HG02943 (cell line): ENCODE results near the gene NEDD8.
A peak's percentile ranks its signal among the peaks of the same experiment; 100 is the strongest.
"Not testable (repeated sequence)": the region's sequence is repeated elsewhere in the genome, so short reads cannot be mapped to it uniquely, and the experiment has no call there.

Experiments used
- ATAC-seq: cut with Tn5 transposase; IDR thresholded peaks from one replicate; pipeline ENCODE4 v1.9.1; 2021; ENCODE audit warnings: mild to moderate bottlenecking, low read depth, moderate library complexity; ENCODE audit not compliant: unreplicated experiment

The NEDD8 gene

DNA sequence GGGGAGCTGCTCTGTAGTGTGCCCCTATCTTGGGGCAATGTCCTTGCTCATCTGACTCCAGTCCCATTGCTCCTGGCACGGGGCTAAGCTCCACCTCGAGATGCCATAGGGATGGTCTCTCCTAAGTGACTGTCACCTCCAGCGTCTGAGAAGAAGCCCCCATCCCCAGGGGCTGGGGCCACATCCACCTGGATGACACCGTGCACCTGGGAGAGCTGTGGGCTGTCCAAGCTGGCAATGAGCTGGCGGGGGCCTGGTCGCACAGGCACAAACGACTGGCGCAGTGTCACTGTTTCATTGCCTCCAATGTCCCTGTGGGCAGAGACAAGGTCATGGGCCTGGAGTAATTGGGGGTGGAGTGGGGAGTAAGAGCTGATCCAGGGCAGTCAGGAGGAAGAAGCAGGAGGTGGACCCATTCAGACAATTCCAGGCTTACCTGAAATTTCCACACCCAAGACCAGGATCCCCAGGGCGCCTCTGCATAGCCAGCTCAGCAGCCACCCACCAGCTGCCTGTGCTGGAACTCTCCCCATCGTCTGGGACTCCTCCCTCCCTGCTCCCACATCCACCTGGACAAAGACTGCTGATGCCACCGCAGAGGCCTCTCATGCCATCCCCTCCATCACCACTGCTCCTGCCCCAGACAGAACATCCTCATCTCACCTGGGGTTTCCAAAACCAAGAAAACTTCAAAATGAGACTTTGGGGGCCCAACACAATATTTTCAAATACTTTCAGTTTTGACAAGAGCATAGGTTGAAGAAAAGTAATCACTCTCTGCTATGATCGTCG, 17.3 kb upstream of the NEDD8 start:
- ATAC-seq: no peak

DNA sequence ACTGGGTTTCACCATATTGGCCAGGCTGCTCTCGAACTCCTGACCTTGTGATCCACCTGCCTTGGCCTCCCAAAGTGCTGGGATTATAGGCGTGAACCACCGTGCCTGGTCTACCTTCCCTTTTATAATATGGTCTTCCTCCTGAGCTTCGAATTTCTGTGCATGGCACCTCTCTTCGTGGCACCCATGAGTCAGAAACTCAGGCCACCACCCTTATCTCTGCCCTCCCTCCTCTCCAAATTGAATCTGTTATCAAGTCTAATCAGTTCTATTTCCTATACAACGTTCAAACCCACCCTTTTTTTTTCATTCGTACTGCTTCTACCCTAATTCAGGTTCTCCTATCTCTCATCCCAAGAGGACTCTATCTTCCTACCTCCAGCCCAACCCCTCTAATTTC, 15.3 kb upstream of the NEDD8 start:
- no peak for ATAC-seq

DNA sequence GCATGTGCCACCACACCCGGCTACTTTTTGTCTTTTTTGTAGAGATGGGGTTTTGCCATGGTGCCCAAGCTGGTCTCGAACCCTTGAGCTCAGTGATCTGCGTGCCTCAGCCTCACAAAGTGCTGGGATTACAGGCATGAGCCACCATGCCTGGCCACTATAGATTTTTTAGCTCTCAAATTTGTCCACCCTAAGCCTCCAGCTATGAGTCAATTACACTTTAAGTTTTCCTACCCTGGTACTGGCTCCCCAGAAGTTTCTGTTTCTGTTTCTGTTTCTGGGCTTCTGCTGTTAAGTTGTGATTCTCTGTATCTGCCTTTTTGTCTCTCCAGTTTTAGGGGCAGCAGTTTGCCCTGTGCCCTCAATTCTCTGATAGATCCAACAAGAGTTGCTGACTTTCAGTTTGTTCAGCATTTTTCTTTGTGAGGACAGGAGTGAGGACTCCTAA, 14.6 kb upstream of the NEDD8 start:
- no peak for ATAC-seq

DNA sequence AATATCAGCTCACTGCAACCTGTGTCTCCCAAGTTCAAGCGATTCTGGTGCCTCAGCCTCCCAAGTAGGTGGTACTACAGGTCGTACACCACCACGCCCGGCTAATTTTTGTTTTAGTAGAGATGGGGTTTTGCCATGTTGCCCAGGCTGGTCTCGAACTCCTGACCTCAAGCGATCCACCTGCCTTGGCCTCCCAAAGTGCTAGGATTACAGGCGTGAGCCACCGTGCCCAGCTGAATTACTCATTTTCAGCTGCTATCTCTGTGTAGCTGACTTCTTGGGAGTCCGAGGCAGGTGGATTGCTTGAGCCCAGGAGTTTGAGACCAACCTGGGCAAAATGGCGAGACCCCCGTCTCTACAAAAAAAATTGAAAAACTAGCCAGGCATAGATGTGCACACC, 13.2 kb upstream of the NEDD8 start:
- ATAC-seq: not testable (repeated sequence)

DNA sequence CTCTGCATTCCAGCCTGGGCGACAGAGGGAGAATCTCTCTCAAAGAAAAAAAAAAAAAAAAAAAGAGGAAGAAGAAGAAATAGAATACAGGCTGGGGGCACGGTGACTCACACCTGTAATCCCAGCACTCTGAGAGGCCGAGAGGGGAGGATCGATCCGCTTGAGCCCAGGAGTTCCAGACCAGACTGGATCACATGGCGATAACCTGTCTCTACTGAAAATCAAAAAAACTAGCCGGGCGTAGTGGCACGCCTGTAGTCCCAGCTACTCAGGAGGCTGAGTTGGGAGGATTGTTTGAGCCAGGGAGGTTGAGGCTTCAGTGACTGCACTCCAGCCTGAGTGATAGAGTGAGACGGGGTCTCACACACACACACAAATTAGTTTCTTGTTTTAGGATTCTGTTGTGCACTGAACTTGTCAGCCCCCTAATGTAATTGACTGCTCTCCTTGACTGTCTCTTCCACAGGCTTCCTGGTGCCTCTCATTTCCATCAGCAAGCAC, 11.2 kb upstream of the NEDD8 start:
- ATAC-seq: no peak

DNA sequence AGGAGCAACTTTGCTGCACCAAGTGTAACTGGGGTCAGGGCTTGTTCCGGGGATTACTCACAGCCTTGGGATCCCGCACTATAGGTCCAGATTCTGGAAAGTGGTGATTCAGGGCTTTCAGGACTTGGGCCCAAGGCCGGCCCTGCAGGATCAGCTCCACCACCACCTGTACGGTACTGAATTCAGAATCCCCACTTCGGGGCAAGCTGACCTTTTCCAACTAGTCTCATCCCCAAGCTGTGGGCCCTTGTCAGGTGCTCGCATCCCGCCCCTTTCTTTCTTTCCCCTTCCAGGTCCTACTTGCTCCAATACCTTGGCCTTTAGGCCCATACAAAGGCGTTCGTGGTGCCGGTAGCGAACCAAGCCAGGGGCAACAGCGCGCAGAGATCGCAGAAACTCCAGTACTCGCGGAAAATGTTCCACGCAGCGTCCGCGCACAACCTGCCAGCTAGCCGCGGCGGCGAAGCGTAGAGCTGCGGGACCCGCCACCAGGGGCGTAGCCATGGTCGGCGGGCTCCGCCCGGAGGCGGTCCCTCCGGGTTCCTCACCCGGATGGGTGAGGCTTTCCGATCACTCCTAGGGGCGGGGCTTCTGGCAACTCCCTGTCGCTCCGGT, 9.8 kb upstream of the NEDD8 start:
- peak; percentile 79 for ATAC-seq

DNA sequence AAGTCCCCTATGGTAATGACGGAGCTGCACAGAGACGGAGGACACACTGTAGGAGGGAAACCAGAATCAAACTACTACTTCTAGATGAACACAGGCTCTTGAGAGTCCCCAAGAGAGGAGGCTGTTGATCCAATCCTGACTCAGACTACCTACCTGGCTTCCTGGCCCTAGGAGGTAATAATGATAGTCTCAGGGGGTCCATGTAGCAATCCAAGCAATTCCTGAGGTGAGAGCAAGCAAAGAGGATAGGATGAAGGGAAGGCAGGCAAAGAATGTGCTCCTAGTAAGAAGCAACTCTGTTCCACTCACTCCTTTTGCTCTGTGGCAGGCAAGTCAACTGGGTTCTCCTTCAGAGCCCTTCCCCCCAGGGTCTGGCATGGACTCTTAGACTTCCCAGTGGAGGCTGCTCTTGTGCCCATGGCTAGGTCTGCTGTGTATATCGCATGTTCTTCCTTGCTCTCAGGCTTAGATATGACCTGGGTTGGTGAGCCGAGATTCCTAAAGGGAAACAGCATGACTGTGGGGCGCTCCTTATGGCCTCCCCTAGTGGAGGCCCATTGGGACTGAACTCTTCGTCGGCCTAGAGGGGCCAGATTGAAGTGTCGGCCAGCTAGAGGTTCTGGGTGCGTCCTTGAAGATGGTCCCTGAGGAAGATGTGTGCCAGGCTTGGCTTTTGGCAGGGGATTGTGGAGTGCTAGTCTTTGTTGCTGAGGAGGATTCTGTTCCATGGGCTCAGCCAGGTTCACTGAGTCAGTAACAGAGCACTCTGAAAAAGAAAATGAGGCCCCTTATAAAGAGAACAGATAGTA, 8.1 kb upstream of the NEDD8 start:
- no peak for ATAC-seq

DNA sequence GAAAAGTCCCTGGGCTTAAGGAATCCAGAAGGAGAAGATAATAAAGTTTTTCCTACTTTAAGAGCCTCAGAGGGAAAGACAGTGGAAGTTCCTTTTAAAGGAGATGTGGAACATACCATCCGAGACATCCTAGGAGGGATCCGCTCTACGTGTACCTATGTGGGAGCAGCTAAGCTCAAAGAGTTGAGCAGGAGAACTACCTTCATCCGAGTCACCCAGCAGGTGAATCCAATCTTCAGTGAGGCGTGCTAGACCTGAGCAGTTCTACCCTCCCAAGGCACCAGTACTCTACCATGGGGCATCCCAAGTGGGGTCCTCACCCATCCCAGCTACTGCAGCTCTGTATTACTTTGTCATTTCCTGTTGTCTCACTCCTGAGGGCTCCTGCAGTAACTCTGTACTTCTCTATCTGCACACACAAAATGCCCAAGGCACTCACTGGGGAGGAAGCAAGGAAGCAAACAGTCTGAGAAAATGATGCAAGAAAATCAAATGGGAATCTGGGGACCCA, 6.4 kb upstream of the NEDD8 start:
- no peak for ATAC-seq

DNA sequence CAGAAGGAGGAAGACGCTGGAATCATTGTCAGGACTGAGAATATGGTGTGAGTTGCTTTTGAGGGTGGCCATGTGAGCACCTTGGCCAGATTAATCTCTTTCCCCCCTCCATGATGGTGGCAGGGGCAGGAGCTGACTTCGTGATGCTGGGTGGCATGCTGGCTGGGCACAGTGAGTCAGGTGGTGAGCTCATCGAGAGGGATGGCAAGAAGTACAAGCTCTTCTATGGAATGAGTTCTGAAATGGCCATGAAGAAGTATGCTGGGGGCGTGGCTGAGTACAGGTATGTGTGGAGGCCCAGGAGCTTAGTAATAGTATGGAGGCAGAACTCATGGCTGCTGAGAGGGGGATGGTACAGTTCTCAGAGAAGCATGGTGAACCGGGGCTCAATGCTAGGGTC, 6.0 kb upstream of the NEDD8 start:
- no peak for ATAC-seq

DNA sequence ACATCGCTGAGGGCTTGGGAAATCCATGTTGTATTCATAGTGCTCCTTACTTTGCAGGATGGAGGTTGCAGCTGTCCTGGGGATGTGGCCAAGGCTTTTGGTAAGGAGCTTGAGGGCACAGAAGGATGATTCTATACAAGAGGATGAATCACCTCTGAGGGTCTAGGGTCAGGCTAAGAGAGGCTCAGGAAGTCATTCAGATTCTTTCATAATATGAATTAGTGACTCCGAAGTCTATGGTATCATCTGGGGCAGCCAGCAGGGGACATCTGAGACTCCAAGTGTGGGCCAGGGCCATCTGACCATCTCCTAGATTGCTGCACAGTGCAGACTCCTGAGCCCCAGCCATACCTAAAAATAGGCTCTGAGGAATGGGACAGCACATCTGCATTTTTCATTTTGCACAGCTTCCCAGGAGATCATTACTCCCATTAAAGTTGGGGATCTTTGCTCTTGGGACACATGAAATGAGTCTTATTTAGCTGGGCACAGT, 5.3 kb upstream of the NEDD8 start:
- ATAC-seq: no peak

DNA sequence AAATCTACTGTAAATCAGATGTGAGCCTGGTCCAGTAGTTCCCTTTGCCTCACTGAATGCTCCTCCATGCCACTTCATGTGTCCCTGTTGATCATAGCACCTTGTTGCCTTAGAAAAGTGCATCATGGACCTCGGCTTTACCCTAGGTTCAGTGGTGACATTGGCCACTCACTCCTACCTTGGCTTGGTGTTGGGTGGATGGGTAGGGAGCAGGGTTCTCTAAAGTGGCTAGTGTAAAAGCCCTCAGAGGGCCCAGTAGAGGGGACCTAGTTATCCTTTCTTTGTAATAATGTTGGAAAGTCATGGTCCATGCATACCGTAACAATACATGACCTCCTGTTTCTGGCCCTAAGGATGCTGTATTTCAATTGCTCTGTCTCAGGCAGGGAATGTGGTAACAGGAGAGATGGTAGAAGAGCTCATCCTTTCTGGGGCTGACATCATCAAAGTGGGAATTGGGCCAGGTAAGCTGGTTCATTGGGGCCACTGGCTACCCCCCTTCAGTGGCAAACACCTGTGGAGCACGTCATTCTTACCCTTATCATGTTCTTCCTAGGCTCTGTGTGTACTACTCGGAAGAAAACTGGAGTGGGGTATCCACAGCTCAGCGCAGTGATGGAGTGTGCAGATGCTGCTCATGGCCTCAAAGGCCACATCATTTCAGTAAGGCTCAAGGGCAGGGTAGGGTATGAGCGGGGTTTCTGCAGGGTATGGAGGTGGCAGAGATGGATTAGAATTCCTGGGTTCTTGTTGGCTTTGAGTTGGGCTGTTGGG, 4.7 kb upstream of the NEDD8 start:
- no peak for ATAC-seq

DNA sequence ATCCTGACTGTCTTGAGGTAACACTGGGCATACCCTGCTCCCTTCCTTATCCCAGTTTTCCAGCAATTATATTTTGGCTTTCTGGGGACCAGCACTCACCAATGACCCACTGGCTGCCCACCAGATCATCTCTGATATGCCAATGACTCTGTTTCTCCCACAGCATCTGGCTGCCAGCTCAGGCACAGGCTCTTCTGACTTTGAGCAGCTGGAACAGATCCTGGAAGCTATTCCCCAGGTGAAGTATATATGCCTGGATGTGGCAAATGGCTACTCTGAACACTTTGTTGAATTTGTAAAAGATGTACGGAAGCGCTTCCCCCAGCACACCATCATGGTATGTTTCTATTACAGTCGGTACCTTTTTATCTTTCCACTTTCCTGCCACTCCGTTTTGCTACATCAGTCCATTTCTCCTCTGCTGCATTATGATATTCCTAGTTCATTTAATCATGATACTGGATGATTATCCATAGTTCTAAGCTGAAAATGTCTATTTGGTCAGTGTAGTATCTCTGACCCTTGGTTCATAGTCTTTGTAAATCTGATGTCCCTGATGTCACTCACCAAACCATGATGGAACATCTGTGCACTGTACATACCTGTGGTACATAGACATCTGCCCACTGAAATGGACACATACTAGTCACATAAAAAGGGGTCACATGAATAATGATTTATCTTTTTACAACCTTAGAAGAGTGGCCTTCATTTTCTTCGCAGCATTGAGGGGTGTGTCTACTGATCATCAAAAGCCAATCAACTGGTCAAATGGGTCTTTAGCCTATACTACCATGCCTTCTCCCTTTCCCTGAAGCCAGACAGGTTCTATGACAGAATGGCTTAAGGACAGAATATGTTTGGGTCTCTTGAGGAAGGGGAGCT, 3.9 kb upstream of the NEDD8 start:
- ATAC-seq: no peak

DNA sequence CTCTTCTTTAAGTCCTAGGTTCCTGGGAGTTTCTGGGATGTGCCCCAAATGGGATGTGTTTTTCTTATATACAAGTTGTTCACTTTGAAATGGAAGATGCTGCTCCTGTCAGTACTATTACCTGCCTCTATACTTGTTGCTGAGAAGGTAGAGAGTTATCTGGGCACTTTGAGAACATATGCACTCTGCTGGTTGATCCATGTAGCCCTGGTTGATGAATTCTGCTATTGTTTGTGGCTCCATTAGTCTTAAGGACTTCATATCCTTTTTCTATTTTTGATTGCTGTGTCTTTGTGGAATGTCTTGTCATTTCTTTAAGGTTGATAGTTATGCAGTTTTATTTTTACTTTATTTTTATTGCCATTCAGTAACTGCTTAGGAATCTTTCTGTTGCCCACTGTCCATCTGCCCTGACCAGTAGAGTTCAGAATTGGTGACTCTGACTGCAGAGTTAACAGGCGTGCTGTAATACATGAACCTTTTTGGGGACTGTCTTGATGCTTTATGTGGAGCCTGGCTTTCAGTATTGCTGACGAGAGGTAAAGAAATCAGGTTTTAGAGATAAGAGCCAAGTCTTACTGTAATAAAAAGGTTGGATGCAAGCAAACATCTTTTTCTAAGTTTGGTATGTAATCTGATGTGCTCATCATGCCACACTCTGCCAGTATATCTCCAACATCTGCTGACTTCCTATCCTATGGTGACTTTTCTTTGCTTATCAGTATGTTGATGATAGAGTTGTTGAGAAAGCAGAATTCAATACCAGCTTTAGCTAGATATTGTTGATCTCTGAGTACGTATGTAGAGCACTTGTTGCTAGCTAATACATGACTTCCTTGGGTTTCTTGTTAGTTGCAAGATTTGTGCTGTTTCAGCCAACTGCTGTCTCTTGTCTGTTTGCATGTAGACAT, 2.2 kb upstream of the NEDD8 start:
- ATAC-seq: no peak

DNA sequence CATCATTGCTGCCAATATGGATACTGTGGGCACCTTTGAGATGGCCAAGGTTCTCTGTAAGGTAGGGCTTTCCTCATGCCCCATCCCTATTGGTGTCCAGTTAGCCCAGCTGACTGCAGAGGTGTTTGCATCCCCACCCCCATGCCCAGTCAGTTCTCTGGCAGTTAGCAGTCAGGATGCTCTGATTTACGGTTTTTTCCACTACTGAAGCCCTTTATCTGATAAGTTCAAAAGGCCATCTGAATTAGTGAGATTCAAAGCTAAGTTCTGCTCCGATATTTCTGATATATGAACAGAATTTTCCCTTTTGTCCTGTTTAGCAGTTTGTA, 1.3 kb upstream of the NEDD8 start:
- ATAC-seq: no peak

DNA sequence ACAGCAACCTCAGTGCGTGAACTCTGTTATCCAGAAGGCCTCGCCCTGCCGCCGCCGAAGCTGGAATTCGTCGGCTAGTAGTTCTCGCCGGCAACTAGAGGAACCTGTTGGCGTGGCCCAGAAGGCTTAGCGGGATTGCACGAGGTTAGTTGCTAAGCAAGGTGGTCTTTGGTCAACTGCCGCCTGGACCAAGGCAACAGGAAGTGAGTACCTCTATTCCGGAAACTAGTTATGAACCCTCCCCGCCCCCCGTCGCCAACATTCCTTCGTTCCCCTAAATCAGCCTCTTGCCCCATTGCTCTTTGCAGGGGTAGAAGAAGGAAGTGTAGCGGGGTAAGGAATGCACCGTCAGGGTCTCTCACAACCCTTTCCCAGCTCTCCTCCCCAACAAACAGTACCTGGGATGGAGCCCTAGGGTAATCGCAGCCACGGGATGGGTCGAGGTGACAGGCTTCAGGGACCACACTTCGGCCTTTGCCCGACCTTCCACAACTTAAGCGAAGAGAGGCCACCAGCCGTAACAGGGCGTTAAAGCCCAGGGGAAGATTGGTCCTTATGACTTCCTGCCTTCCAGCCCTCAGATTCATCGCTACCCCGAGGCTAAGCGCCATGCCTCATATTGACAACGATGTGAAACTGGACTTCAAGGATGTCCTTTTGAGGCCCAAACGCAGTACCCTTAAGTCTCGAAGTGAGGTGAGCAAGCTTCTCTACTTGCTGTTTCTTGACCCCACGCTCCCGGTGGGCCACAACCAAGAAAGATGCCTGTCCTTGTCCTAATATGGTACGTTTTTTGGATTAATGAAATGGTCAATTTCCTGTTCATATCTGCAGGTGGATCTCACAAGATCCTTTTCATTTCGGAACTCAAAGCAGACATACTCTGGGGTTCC, 724 bp upstream of the NEDD8 start, which contains the start of gene GMPR2:
TSS of gene GMPR2 (plus strand) at position 285 of the 893 bp plus-strand sequence. CDS start at position 610, 325 bp downstream.
- peak; percentile 54 for ATAC-seq

DNA sequence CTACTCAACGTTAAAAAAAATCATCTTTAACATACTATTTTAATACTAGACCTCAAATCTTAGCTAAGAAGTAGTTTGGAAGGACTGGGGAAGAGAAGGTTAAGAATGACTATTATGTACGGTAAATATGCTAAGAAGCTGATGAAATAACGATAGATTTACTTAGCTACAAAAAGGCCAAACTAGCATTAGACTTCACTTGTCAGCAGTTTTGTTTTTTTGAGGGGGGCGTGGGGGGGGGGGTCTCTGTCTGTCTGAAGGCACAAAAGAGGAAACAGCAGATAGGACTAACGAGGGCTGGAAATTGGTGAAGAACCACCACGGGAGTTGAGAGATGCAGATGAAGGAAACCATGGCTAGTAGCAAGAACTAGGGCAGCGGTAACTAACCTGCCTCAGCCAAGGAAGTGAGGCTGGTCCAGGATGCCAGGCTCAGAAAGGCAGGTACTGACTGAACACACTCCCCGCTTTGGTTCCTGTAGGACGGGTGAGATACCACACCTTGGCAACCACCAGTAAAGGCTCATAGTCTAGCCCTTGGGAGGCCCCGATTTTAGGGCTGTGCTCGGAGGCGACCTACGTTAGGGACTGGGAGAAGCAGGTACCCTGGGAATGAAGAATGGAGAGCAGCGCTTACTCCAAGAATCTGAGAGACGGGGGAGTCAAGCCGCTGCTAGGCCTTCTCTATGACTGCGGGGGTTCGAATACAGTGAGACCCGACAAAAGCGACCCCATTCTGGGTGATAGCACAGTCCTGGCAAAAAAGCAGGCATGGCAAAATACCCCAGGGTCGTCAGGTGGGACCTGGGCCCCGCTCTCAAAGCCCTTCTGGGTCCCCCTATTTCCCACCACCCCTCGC, 675 bp downstream of the NEDD8 start:
- no peak for ATAC-seq
